Muscle layer of duodenum (tissue), 2 donors: ENCODE data around the gene ADAMTS12.

Experiments used
- H3K27ac ChIP-seq: one replicate; pipeline ENCODE4 v1.7.0; 2013; ENCODE audit warnings: mild to moderate bottlenecking, low read length
- H3K27me3 ChIP-seq: one replicate; pipeline ENCODE4 v1.7.0; 2013; ENCODE audit warnings: low read depth, mild to moderate bottlenecking, control low read depth, low read length
- H3K36me3 ChIP-seq, 2 donors: one replicate each; pipeline ENCODE4 v1.7.0; 2013; ENCODE audit warnings: low read length in 2 of 2, control low read depth in 1 of 2, mild to moderate bottlenecking in 1 of 2; ENCODE audit not compliant: insufficient read depth in 2 of 2, control insufficient read depth in 1 of 2
- H3K4me1 ChIP-seq, 2 donors: one replicate each; pipeline ENCODE4 v1.7.0; 2013; ENCODE audit warnings: low read length in 2 of 2, mild to moderate bottlenecking in 2 of 2, control low read depth in 1 of 2, moderate library complexity in 1 of 2; ENCODE audit not compliant: insufficient read depth in 2 of 2, control insufficient read depth in 1 of 2
- H3K4me3 ChIP-seq, 2 donors: one replicate each; pipeline ENCODE4 v1.7.0; 2013; ENCODE audit warnings: low read length in 2 of 2, low read depth in 1 of 2, mild to moderate bottlenecking in 1 of 2
- H3K9me3 ChIP-seq, 2 donors: one replicate each; pipeline ENCODE4 v1.7.0; 2013; ENCODE audit warnings: low read length in 2 of 2, control low read depth in 1 of 2, mild to moderate bottlenecking in 1 of 2; ENCODE audit not compliant: control insufficient read depth in 1 of 2
- donor health status: healthy.

Gene ADAMTS12

GRCh38 chr5:33726422-33727165 lies 165.2 kb downstream of the ADAMTS12 start:
- H3K36me3 ChIP-seq = no peaks in the 10 kb centered on the region
- no peaks in the 10 kb centered on the region for H3K27me3 ChIP-seq
- peaks cover 4 to 12% of the 10 kb centered on the region in 2 donors for H3K4me1 ChIP-seq
- no peaks in the 10 kb centered on the region for H3K9me3 ChIP-seq
- H3K27ac ChIP-seq = no peak overlapping the region
- H3K4me3 ChIP-seq = no peak overlapping the region

- Histone ChIP-seq H3K36me3 (no peaks in the 10 kb centered on the region), H3K27me3 (no peaks in the 10 kb centered on the region), H3K27ac (no peak overlapping the region), H3K4me1 (peaks cover 4 to 14% of the 10 kb centered on the region in 2 donors), H3K4me3 (no peak overlapping the region), H3K9me3 (no peaks in the 10 kb centered on the region)
These were observed 166.0 kb downstream of the ADAMTS12 start for GRCh38 chr5:33725806-33726205.

GRCh38 chr5:33721491-33722200 lies 170.1 kb downstream of the ADAMTS12 start:
- no peak overlapping the region for H3K4me3 ChIP-seq
- no peak overlapping the region for H3K27ac ChIP-seq
- peaks cover 4 to 13% of the 10 kb centered on the region in 2 donors for H3K4me1 ChIP-seq
- H3K9me3 ChIP-seq = no peaks in the 10 kb centered on the region
- H3K27me3 ChIP-seq = no peaks in the 10 kb centered on the region
- no peaks in the 10 kb centered on the region for H3K36me3 ChIP-seq

GRCh38 chr5:33720176-33720575 lies 171.6 kb downstream of the ADAMTS12 start:
- Histone ChIP-seq H3K9me3 (no peaks in the 10 kb centered on the region), H3K4me1 (peaks cover 4 to 11% of the 10 kb centered on the region in 2 donors), H3K27me3 (no peaks in the 10 kb centered on the region), H3K4me3 (no peak overlapping the region), H3K27ac (no peak overlapping the region), H3K36me3 (no peaks in the 10 kb centered on the region)

GRCh38 chr5:33719769-33720168 lies 172.0 kb downstream of the ADAMTS12 start:
- Histone ChIP-seq H3K27ac (no peak overlapping the region), H3K36me3 (no peaks in the 10 kb centered on the region), H3K27me3 (no peaks in the 10 kb centered on the region), H3K4me3 (no peak overlapping the region), H3K9me3 (no peaks in the 10 kb centered on the region), H3K4me1 (peaks cover 4 to 11% of the 10 kb centered on the region in 2 donors)

- Histone ChIP-seq H3K36me3 (no peaks in the 10 kb centered on the region), H3K9me3 (no peaks in the 10 kb centered on the region), H3K27me3 (no peaks in the 10 kb centered on the region), H3K4me1 (peaks cover 0 to 5% of the 10 kb centered on the region in 2 donors), H3K27ac (no peak overlapping the region), H3K4me3 (no peak overlapping the region)
These were observed 176.1 kb downstream of the ADAMTS12 start for GRCh38 chr5:33715661-33716060.

- no peaks in the 10 kb centered on the region for H3K4me1 ChIP-seq
- H3K9me3 ChIP-seq = no peaks in the 10 kb centered on the region
- no peak overlapping the region for H3K4me3 ChIP-seq
- H3K27me3 ChIP-seq = no peaks in the 10 kb centered on the region
- H3K36me3 ChIP-seq = no peaks in the 10 kb centered on the region
- H3K27ac ChIP-seq = peak overlapping the region; percentile 32
These were observed 178.5 kb downstream of the ADAMTS12 start for GRCh38 chr5:33713136-33713765.

- Histone ChIP-seq H3K27ac (no peak overlapping the region), H3K4me3 (no peak overlapping the region), H3K4me1 (no peaks in the 10 kb centered on the region), H3K36me3 (no peaks in the 10 kb centered on the region), H3K9me3 (no peaks in the 10 kb centered on the region), H3K27me3 (no peaks in the 10 kb centered on the region)
These were observed 179.1 kb downstream of the ADAMTS12 start for GRCh38 chr5:33712664-33713063.

GRCh38 chr5:33711094-33711679 lies 180.6 kb downstream of the ADAMTS12 start:
- Histone ChIP-seq H3K9me3 (no peaks in the 10 kb centered on the region), H3K27ac (no peak overlapping the region), H3K27me3 (no peaks in the 10 kb centered on the region), H3K4me3 (no peak overlapping the region), H3K36me3 (no peaks in the 10 kb centered on the region), H3K4me1 (no peaks in the 10 kb centered on the region)

GRCh38 chr5:33702867-33703266 lies 188.9 kb downstream of the ADAMTS12 start:
- no peak overlapping the region for H3K4me3 ChIP-seq
- no peaks in the 10 kb centered on the region for H3K36me3 ChIP-seq
- H3K4me1 ChIP-seq = no peaks in the 10 kb centered on the region
- no peak overlapping the region for H3K27ac ChIP-seq
- no peaks in the 10 kb centered on the region for H3K27me3 ChIP-seq
- peaks cover 0 to 4% of the 10 kb centered on the region in 2 donors for H3K9me3 ChIP-seq

GRCh38 chr5:33701951-33702350 lies 189.8 kb downstream of the ADAMTS12 start:
- Histone ChIP-seq H3K27me3 (no peaks in the 10 kb centered on the region), H3K9me3 (peaks cover 0 to 4% of the 10 kb centered on the region in 2 donors), H3K4me3 (no peak overlapping the region), H3K36me3 (no peaks in the 10 kb centered on the region), H3K27ac (no peak overlapping the region), H3K4me1 (no peaks in the 10 kb centered on the region)
